Measurements from ENCODE around the gene NELL1. TPM values are rescaled to one million over a fixed set of nuclear protein-coding genes. Genes with fewer than 3 reads are reported as not detected.

NELL1 gene
- total RNA-seq, 1 donor from 2014 or later: 0.45 TPM

GRCh38 chr11:21465920-21466319, 796.5 kb downstream of the NELL1 start:
- Histone ChIP-seq H3K9ac (ENCODE audit: low read length) (no peak overlapping the region), H3K4me1 (ENCODE audit: insufficient read depth, low read length) (no peaks in the 10 kb centered on the region), H3K27me3 (ENCODE audit: insufficient read depth, low read length) (no peaks in the 10 kb centered on the region), H3K36me3 (ENCODE audit: insufficient read depth, low read length) (no peaks in the 10 kb centered on the region), H2AFZ (ENCODE audit: low read depth, low read length) (no peak overlapping the region), H3K79me2 (ENCODE audit: insufficient read depth, low read length) (no peaks in the 10 kb centered on the region), H3K9me3 (ENCODE audit: insufficient read depth, low read depth, low read length) (no peaks in the 10 kb centered on the region), H4K20me1 (ENCODE audit: insufficient read depth, low read length) (no peaks in the 10 kb centered on the region), H3K4me2 (ENCODE audit: low read length) (no peak overlapping the region), H3K4me3 (ENCODE audit: insufficient read depth, low read depth, low read length) (no peak overlapping the region), H3K27ac (ENCODE audit: low read depth, low read length) (no peak overlapping the region)
- no peak for FAIRE-seq
- TF ChIP-seq EZH2 (IDR thresholded peaks at IDR 0.05; ENCODE audit: insufficient read depth, low read length) (no peak), CTCF (IDR thresholded peaks at IDR 0.05; ENCODE audit: insufficient read depth, low read depth, low read length) (no peak)
- no peak for DNase-seq (ENCODE audit: low read depth)
- no peak overlapping the region for H3K4me3 Mint-ChIP-seq (ENCODE audit: unreplicated experiment)
- H3K27ac Mint-ChIP-seq (ENCODE audit: unreplicated experiment): no peak overlapping the region
- H3K27me3 Mint-ChIP-seq (ENCODE audit: low read depth, unreplicated experiment): peaks cover 2% of the 10 kb centered on the region
- H3K36me3 Mint-ChIP-seq (ENCODE audit: low read depth, unreplicated experiment): no peaks in the 10 kb centered on the region
- no peaks in the 10 kb centered on the region for H3K9me3 Mint-ChIP-seq (ENCODE audit: unreplicated experiment)
- H3K4me1 Mint-ChIP-seq (ENCODE audit: low read depth, unreplicated experiment): no peaks in the 10 kb centered on the region

GRCh38 chr11:21470521-21470920, 801.1 kb downstream of the NELL1 start:
- Histone ChIP-seq H3K9me3 (ENCODE audit: insufficient read depth, low read depth, low read length) (no peaks in the 10 kb centered on the region), H3K9ac (ENCODE audit: low read length) (no peak overlapping the region), H3K4me3 (ENCODE audit: insufficient read depth, low read depth, low read length) (no peak overlapping the region), H3K36me3 (ENCODE audit: insufficient read depth, low read length) (no peaks in the 10 kb centered on the region), H3K4me1 (ENCODE audit: insufficient read depth, low read length) (peaks cover 7% of the 10 kb centered on the region), H4K20me1 (ENCODE audit: insufficient read depth, low read length) (no peaks in the 10 kb centered on the region), H3K4me2 (ENCODE audit: low read length) (no peak overlapping the region), H3K27ac (ENCODE audit: low read depth, low read length) (no peak overlapping the region), H3K27me3 (ENCODE audit: insufficient read depth, low read length) (no peaks in the 10 kb centered on the region), H2AFZ (ENCODE audit: low read depth, low read length) (no peak overlapping the region), H3K79me2 (ENCODE audit: insufficient read depth, low read length) (no peaks in the 10 kb centered on the region)
- Mint-ChIP-seq H3K4me1 (ENCODE audit: low read depth, unreplicated experiment) (peaks cover 4% of the 10 kb centered on the region), H3K9me3 (ENCODE audit: unreplicated experiment) (no peaks in the 10 kb centered on the region), H3K27ac (ENCODE audit: unreplicated experiment) (no peak overlapping the region), H3K36me3 (ENCODE audit: low read depth, unreplicated experiment) (no peaks in the 10 kb centered on the region), H3K27me3 (ENCODE audit: low read depth, unreplicated experiment) (peaks cover 2% of the 10 kb centered on the region), H3K4me3 (ENCODE audit: unreplicated experiment) (no peak overlapping the region)
- FAIRE-seq: no peak
- TF ChIP-seq EZH2 (IDR thresholded peaks at IDR 0.05; ENCODE audit: insufficient read depth, low read length): no peak
- no peak for TF ChIP-seq CTCF (IDR thresholded peaks at IDR 0.05; ENCODE audit: insufficient read depth, low read depth, low read length)
- no peak for DNase-seq (ENCODE audit: low read depth)

GRCh38 chr11:21472261-21472660, 802.9 kb downstream of the NELL1 start:
- Histone ChIP-seq H3K79me2 (ENCODE audit: insufficient read depth, low read length) (no peaks in the 10 kb centered on the region), H3K4me2 (ENCODE audit: low read length) (no peak overlapping the region), H2AFZ (ENCODE audit: low read depth, low read length) (no peak overlapping the region), H3K4me3 (ENCODE audit: insufficient read depth, low read depth, low read length) (no peak overlapping the region), H3K27me3 (ENCODE audit: insufficient read depth, low read length) (peaks cover 2% of the 10 kb centered on the region), H4K20me1 (ENCODE audit: insufficient read depth, low read length) (no peaks in the 10 kb centered on the region), H3K9me3 (ENCODE audit: insufficient read depth, low read depth, low read length) (no peaks in the 10 kb centered on the region), H3K9ac (ENCODE audit: low read length) (no peak overlapping the region), H3K27ac (ENCODE audit: low read depth, low read length) (no peak overlapping the region), H3K36me3 (ENCODE audit: insufficient read depth, low read length) (no peaks in the 10 kb centered on the region), H3K4me1 (ENCODE audit: insufficient read depth, low read length) (peaks cover 7% of the 10 kb centered on the region)
- Mint-ChIP-seq H3K27ac (ENCODE audit: unreplicated experiment) (no peak overlapping the region), H3K4me3 (ENCODE audit: unreplicated experiment) (no peak overlapping the region), H3K4me1 (ENCODE audit: low read depth, unreplicated experiment) (peaks cover 4% of the 10 kb centered on the region), H3K27me3 (ENCODE audit: low read depth, unreplicated experiment) (peaks cover 2% of the 10 kb centered on the region), H3K9me3 (ENCODE audit: unreplicated experiment) (no peaks in the 10 kb centered on the region), H3K36me3 (ENCODE audit: low read depth, unreplicated experiment) (no peaks in the 10 kb centered on the region)
- TF ChIP-seq EZH2 (IDR thresholded peaks at IDR 0.05; ENCODE audit: insufficient read depth, low read length) (no peak), CTCF (IDR thresholded peaks at IDR 0.05; ENCODE audit: insufficient read depth, low read depth, low read length) (no peak)
- DNase-seq (ENCODE audit: low read depth) (no peak), FAIRE-seq (no peak)

All from astrocyte (in vitro differentiated cells and primary cell).